ENCODE measurements around the gene TBL1XR1. TPM values are rescaled to one million over a fixed set of nuclear protein-coding genes. Genes with fewer than 3 reads are reported as not detected.

Gene TBL1XR1
- total RNA-seq (ENCODE audit: low replicate concordance): 223 and 345 TPM in 2 replicates

DNA sequence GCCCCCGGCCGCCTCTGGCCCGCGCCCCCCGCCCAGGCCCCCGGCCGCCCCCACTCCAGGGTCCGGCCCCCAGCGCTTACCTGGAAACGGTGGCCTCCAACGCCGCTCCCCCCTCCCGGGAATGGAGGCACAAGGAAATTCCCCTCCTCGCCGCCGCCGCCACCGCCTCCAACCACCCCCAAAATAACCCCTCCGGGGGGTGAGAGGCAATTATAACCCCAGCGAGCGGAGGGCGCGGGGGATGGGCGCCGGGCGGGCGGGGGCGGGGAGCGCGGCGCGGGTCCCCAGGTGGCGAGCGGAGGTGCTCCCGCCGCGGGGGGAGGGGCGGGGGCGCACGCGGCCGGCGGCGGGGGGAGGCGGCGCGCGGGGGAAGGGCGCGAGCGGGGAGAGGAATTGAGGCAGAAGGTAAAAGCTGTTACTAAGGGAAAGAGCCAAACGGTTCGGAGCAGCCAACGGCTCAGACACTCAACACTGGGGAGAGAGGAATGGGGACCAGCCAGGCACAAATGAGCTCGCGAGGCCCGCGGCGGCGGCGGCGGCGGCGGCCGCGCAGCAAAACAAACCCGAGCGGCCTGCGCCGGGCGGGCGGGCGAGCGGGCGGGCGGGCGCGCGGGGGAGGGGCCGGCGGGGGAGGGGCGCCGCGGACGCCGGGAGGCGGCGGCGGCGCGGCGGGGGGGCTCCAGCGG is at the start of gene TBL1XR1:
TSS of gene TBL1XR1 (minus strand) at position 442 of the 686 bp plus-strand sequence. CDS start 132,505 bp downstream, outside the sequence.

